ENCODE results near the gene TBX21. TPM values are rescaled to one million over a fixed set of nuclear protein-coding genes. Genes with fewer than 3 reads are reported as not detected.

The TBX21 gene
- total and polyA plus RNA-seq, 2 of the 4 experiments (the other 2 are of a cell fraction) = not detected

DNA sequence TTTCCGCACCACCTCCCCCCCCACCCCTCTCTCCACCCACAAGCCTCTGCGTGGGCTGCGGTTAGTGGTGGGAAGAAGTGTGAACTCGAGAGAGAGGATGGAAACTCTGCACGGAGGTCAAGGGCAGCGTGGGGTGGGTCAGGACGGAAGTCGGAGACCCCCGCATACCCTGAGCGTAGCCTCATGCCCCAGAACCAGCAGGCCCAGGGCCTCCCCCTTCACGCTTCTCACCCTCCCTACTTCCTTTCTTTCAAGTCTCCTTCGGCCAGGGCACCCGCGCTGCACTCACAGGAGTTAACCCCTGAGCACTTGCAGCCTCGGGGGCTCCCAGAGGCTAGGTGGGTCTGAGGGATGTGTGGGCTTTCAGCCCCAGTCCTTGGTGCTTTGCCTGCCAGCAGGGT, 29.8 kb upstream of the TBX21 start:
- no peak overlapping the region for H2BK15ac ChIP-seq (ENCODE audit: low read depth, low read length)
- CTCF ChIA-PET = no interaction called here
- H2AK5ac ChIP-seq (ENCODE audit: low read depth, low read length) = no peak overlapping the region
- no peak overlapping the region for H3K9ac ChIP-seq (ENCODE audit: low read depth, low read length)
- DNase-seq (no peak), ATAC-seq (ENCODE audit: low read depth) (no peak)
- no peak overlapping the region for H2BK120ac ChIP-seq (ENCODE audit: low read depth, low read length)
- H2AFZ ChIP-seq (replicated peaks; ENCODE audit: low read length, poor library complexity) = no peak overlapping the region
- no peak overlapping the region for H2BK20ac ChIP-seq (ENCODE audit: low read depth, low read length)
- no peaks in the 10 kb centered on the region for H3K27me3 ChIP-seq (ENCODE audit: control insufficient read depth, insufficient read depth, low read length)
- no peak overlapping the region for H4K5ac ChIP-seq (ENCODE audit: low read depth, low read length)
- TF ChIP-seq MXI1 (IDR thresholded peaks at IDR 0.05; ENCODE audit: borderline replicate concordance, low read depth, low read length) = no peak
- no peak for TF ChIP-seq CEBPB (IDR thresholded peaks at IDR 0.05; ENCODE audit: low read depth, low read length)
- TF ChIP-seq CHD1 (IDR thresholded peaks at IDR 0.05; ENCODE audit: low read depth, low read length) = no peak
- TF ChIP-seq FOS (IDR thresholded peaks at IDR 0.05; ENCODE audit: low read depth, low read length) = no peak
- TF ChIP-seq, protein P1, sequence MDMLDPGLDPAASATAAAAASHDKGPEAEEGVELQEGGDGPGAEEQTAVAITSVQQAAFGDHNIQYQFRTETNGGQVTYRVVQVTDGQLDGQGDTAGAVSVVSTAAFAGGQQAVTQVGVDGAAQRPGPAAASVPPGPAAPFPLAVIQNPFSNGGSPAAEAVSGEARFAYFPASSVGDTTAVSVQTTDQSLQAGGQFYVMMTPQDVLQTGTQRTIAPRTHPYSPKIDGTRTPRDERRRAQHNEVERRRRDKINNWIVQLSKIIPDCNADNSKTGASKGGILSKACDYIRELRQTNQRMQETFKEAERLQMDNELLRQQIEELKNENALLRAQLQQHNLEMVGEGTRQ (IDR thresholded peaks at IDR 0.05; ENCODE audit: low read depth, low read length) = no peak
- H3K56ac ChIP-seq (ENCODE audit: extremely low read depth, insufficient read depth, low read length) = no peak overlapping the region
- H3K4me3 ChIP-seq (ENCODE audit: insufficient read depth, low read depth, low read length) = no peak overlapping the region
- no peak overlapping the region for H4K8ac ChIP-seq (ENCODE audit: low read depth in 2 of 2, low read length in 2 of 2)
- no peak overlapping the region for H2AK9ac ChIP-seq (replicated peaks; ENCODE audit: low read depth, low read length, poor library complexity)
- no peak overlapping the region for H4K91ac ChIP-seq (ENCODE audit: insufficient read depth, low read depth, low read length)
- no peak overlapping the region for H3K23ac ChIP-seq (ENCODE audit: low read depth, low read length)
- no peak overlapping the region for H3K14ac ChIP-seq (replicated peaks; ENCODE audit: low read depth, low read length)
- H4K20me1 ChIP-seq (ENCODE audit: insufficient read depth, low read length) = peaks cover 13% of the 10 kb centered on the region
- H3K36me3 ChIP-seq (ENCODE audit: control insufficient read depth, insufficient read depth, low read length) = peaks cover 18% of the 10 kb centered on the region; the same call in 1 of the 2 replicates
- POLR2A ChIA-PET (ENCODE audit: unreplicated experiment) = no interaction called here
- no peak overlapping the region for H3K4ac ChIP-seq (ENCODE audit: low read depth, low read length)
- dilution Hi-C loops (cut with HindIII; ENCODE audit: low sequenced_read_pairs, unreplicated experiment) = no loop called here
- in situ Hi-C loops (cut with MboI; ENCODE audit: low sequenced_read_pairs) = no loop called here
- H2BK5ac ChIP-seq (ENCODE audit: low read depth, low read length, poor library complexity, severe bottlenecking) = no peak overlapping the region
- intact Hi-C loops (cut with micrococcal nuclease) = no loop called here
- WGBS, 2 experiments (ENCODE audit: extremely low coverage in 2 of 2, insufficient read length in 1 of 2) = no CpG with 5 or more reads among the region's 15 CpGs
- peaks cover 3% of the 10 kb centered on the region; the same call in 1 of the 2 replicates for H3K9me1 ChIP-seq (ENCODE audit: insufficient read depth, low read length)
- no peaks in the 10 kb centered on the region for H3K79me1 ChIP-seq (ENCODE audit: low read depth in 1 of 2, low read length in 2 of 2)
- H3K9me3 ChIP-seq (ENCODE audit: control insufficient read depth, insufficient read depth, low read length) = no peaks in the 10 kb centered on the region
- no peaks in the 10 kb centered on the region for H3K4me1 ChIP-seq (ENCODE audit: control insufficient read depth, insufficient read depth, low read length)
- no peak overlapping the region for H3K18ac ChIP-seq (ENCODE audit: low read depth, low read length)
- no peak overlapping the region for H3K27ac ChIP-seq (ENCODE audit: insufficient read depth, low read length)
- BruUV-seq (replicated peaks) = no TSS peak
- H3K4me2 ChIP-seq (ENCODE audit: low read depth, low read length) = no peak overlapping the region

Data from IMR-90 (cell line).